ENCODE results near the gene SDHAF1.

The SDHAF1 gene

DNA sequence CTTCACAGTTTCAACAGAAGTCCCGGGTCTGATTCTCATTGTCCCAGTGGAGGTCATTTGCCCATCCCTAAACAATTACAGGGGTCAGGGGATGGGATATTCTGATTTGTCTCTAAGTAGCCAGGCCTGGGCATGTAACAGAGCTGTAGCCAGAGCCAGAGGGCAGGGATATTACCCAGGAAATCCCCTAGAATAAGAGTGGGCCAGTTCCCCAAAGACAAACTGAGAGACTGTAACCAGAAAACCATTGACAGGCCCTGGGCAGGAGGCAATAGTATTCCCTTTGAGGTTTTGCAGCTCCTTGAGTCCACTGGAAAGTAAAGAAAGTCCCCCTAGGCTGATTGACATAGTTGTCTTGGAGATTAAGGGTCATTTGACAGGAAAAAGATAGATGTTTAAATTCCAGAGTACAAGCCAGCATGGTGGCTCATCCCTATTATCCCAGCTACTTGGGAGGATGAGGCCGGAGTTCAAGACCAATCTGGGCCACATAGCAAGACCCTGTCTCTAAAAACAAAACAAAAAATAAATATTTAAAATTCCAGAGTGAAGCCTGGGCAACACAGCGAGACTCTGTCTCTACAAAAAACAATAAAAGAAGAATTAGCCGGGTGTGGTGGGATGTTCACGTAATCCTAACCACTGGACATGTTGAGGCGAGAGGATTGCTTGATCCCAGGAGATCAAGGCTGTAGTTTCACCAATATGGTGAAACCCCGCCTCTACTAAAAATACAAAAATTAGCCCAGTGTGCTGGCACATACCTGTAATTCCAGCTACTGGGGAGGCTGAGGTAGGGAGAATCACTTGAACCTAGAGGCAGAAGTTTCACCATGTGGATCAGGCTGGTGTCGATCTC is 1.9 kb upstream of the SDHAF1 start:
- TF ChIP-seq, protein P1, sequence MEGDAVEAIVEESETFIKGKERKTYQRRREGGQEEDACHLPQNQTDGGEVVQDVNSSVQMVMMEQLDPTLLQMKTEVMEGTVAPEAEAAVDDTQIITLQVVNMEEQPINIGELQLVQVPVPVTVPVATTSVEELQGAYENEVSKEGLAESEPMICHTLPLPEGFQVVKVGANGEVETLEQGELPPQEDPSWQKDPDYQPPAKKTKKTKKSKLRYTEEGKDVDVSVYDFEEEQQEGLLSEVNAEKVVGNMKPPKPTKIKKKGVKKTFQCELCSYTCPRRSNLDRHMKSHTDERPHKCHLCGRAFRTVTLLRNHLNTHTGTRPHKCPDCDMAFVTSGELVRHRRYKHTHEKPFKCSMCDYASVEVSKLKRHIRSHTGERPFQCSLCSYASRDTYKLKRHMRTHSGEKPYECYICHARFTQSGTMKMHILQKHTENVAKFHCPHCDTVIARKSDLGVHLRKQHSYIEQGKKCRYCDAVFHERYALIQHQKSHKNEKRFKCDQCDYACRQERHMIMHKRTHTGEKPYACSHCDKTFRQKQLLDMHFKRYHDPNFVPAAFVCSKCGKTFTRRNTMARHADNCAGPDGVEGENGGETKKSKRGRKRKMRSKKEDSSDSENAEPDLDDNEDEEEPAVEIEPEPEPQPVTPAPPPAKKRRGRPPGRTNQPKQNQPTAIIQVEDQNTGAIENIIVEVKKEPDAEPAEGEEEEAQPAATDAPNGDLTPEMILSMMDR (IDR thresholded peaks at IDR 0.05; ENCODE audit: low read length, missing control alignments) = no peak

DNA sequence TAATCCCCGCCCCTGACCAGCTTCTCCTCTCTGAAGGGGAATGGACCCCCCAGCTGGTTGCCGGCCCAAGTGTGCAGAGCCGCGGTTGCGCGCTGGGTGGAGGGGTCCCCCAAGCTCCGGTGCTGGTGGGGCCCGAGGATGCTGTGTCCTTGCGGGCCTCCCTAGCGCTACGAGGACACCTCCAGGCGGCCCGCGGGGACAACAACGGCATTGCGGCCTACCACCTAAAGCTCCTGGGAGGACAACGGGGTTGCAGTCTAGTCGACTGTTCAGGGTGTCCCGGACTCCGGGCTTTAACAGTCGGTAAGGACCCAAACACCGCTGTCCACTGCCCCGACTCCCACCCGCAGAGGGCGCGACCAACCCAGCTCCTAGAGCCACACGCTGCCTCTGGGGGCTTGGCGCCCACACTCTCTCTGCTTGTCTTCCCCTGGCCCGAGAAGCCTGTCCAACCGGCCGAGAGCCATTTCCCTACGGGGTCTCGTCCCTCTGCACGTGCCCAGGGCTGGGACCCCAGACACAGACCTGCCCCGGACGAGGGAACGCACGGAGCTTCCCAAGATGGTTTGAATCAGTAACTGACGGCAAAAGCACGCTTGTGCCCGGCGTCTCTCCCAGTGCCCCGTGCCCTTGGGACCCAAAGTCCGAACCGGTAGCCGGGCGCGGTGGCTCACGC is 927 bp upstream of the SDHAF1 start:
- peak overlapping the region; percentile 71 for H3K4me3 ChIP-seq (replicated peaks; ENCODE audit: low read depth, low read length)
- TF ChIP-seq, protein P1 (IDR thresholded peaks at IDR 0.05; ENCODE audit: low read length, missing control alignments) = no peak
- no peak for DNase-seq (ENCODE audit: low read depth)

More for the DNA sequence above, 1.9 kb upstream of the SDHAF1 start:
- H3K4me3 ChIP-seq (replicated peaks; ENCODE audit: low read depth, low read length) = no peak overlapping the region
- no peak for DNase-seq (ENCODE audit: low read depth)

DNA sequence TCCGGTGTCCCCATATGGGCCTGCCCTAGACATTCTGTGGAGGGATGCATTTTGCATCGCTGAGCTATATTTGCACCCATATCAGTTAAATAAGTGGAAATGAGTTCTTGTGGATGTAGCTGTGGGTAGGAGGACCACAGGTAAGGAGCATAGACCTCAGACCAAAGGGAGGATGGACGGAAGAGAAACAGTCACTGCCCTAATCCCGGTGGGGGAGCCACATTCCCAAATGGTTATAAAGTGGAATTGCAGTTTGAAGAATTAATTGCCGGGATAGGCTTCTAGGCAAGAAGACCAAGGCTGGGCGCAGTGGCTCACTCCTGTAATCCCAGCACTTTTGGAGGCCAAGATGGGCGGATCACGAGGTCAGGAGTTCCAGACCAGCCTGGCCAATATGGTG is 1.8 kb downstream of the SDHAF1 start:
- H3K4me3 ChIP-seq (replicated peaks; ENCODE audit: low read depth, low read length) = no peak overlapping the region
- DNase-seq (ENCODE audit: low read depth) = no peak
- TF ChIP-seq, protein P1 (IDR thresholded peaks at IDR 0.05; ENCODE audit: low read length, missing control alignments) = no peak

DNA sequence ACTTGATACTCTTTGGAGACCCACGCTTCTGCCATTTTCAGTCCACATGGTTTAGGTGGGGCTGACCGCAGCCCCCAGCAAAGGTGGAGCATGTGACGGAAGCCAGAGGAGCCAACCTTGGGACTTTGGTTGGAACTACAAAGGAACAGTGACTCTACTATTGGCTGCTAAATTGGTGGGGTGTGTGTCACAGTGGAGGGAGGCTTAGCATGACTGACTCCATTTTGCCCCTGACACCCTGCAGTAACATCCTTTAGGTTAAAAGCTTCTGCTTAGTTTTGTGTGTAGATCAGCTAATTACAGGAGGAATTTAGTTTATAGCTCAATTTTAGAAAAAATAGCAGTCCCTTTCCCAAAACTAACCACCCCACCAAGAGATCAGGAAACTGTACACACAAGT is 6.6 kb downstream of the SDHAF1 start:
- TF ChIP-seq, protein P1 (IDR thresholded peaks at IDR 0.05; ENCODE audit: low read length, missing control alignments) = no peak
- DNase-seq (ENCODE audit: low read depth) = no peak

DNA sequence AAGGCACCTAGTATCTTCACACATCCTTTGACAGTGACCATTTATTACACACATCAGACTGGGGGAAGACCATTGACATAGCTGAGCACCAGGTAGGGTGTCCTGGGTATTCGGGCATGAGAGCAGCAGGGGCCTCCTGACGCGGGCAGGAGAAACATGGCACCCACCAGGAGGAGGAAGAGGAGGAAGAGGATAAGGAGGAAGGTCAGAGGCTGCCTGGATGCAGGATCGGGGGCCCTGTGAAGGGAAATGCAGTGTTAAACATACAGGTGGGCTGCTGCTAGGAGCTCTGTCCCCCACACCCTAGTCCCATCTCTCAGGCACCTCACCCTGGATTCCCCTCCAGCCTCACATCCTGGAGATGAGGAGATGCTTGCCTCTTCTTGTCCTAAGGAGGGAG is 8.3 kb downstream of the SDHAF1 start:
- no peak for DNase-seq (ENCODE audit: low read depth)
- TF ChIP-seq, protein P1 (IDR thresholded peaks at IDR 0.05; ENCODE audit: low read length, missing control alignments) = no peak
- no peak overlapping the region for H3K4me3 ChIP-seq (replicated peaks; ENCODE audit: low read depth, low read length)

More for the DNA sequence above, 6.6 kb downstream of the SDHAF1 start:
- no peak overlapping the region for H3K4me3 ChIP-seq (replicated peaks; ENCODE audit: low read depth, low read length)

DNA sequence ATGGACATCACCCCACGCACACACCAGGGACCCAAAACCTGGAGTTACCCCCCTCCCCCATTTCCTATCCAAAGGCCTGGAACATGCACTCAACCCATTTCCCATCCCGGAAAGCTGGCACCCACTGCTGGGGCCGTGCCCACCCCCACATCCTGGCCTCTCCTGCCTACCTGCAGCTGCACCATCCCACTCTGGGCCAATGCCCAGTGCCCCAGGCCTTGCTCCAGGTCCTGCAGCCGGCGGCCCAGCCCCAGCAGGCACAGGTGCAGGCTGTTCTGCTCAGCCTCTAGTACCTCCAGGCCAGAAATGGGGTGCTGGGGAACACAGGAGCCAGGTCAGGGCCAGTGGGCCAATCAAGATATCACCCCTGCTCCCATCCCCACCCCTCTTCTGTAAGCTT is 12.0 kb downstream of the SDHAF1 start:
- no peak overlapping the region for H3K4me3 ChIP-seq (replicated peaks; ENCODE audit: low read depth, low read length)
- TF ChIP-seq, protein P1 (IDR thresholded peaks at IDR 0.05; ENCODE audit: low read length, missing control alignments) = no peak
- DNase-seq (ENCODE audit: low read depth) = no peak
